Mucosa of descending colon (tissue), 3 donors: ENCODE data around the gene XPR1. TPM values are rescaled to one million over a fixed set of nuclear protein-coding genes. Genes with fewer than 3 reads are reported as not detected.

Experiments
- ATAC-seq: fragments of 200-7000 bp; cut with Tn5 transposase; one replicate; pipeline ENCODE4 v1.9.1; 2020; ENCODE audit warnings: mild to moderate bottlenecking, moderate library complexity
- DNase-seq, 3 donors: peaks; one replicate each; pipeline ENCODE4 v3.0.0-alpha.2; 2020
- H3K36me3 ChIP-seq: fragments of 200-600 bp; one replicate; pipeline ENCODE4 v1.8.0; 2021; ENCODE audit warnings: low read depth, mild to moderate bottlenecking
- H3K4me1 ChIP-seq: fragments of 200-600 bp; one replicate; pipeline ENCODE4 v1.8.0; 2021; ENCODE audit warnings: low read depth, mild to moderate bottlenecking
- H3K4me3 ChIP-seq: fragments of 200-600 bp; one replicate; pipeline ENCODE4 v1.8.0; 2021; ENCODE audit warnings: mild to moderate bottlenecking
- H3K9me3 ChIP-seq: fragments of 200-600 bp; one replicate; pipeline ENCODE4 v1.8.0; 2021; ENCODE audit warnings: mild to moderate bottlenecking
- CTCF ChIP-seq: fragments of 200-600 bp; IDR thresholded peaks from one replicate; pipeline ENCODE4 v1.8.0; 2022; ENCODE audit warnings: antibody characterized with exemption, mild to moderate bottlenecking
- intact Hi-C, 2 donors: fragments of 100-400 bp; cut with DNase I in 1 of 2; cut with micrococcal nuclease in 1 of 2; formaldehyde crosslinking; loops; one replicate each; pipeline versions ENCODE4 v1.11.0 to v1.11.1; 2022; cut with DNase I, micrococcal nuclease
- total RNA-seq, 3 donors: library from RNA; stranded (reverse); fragmentation: NEBNext Ultra II Directional in 2 of 3; extraction: Animal tissue kit (Norgen Biotek cat#: 25700) in 2 of 3; gene quantifications; one replicate each; pipeline versions ENCODE4 v1.2.1 to v1.2.4, GENCODE V29; 2021 to 2023
- donor health status: DM: no; HTN: no; CAD: no; lungs with moderate emphysema.
- donor health status: DM: no; HTN: no; CAD: no.
- donor health status: DM: no; HTN: yes; CAD: no.

The XPR1 gene
- total RNA-seq, 3 donors from 2014 or later = 31.6 to 64.9 (median 34.6) TPM

GRCh38 chr1:180754453-180754852 lies 122.6 kb downstream of the XPR1 start:
- no peak for DNase-seq
- intact Hi-C loops = no loop called here
- Histone ChIP-seq H3K9me3 (no peaks in the 10 kb centered on the region), H3K36me3 (no peaks in the 10 kb centered on the region), H3K4me3 (no peak overlapping the region), H3K4me1 (no peaks in the 10 kb centered on the region)
- ATAC-seq = no peak
- TF ChIP-seq CTCF = no peak

- Histone ChIP-seq H3K4me1 (no peaks in the 10 kb centered on the region), H3K4me3 (no peak overlapping the region), H3K9me3 (no peaks in the 10 kb centered on the region), H3K36me3 (no peaks in the 10 kb centered on the region)
- ATAC-seq (no peak), DNase-seq (no peak)
- no peak for TF ChIP-seq CTCF
- intact Hi-C loops = no loop called here
Measured at GRCh38 chr1:180757657-180758056, 125.8 kb downstream of the XPR1 start.

- ATAC-seq = no peak
Measured at GRCh38 chr1:180762796-180763195, 131.0 kb downstream of the XPR1 start.

GRCh38 chr1:180765151-180765550 lies 133.3 kb downstream of the XPR1 start:
- ATAC-seq (no peak), DNase-seq (no peak)
- Histone ChIP-seq H3K4me3 (no peak overlapping the region), H3K36me3 (no peaks in the 10 kb centered on the region), H3K9me3 (no peaks in the 10 kb centered on the region), H3K4me1 (no peaks in the 10 kb centered on the region)
- intact Hi-C loops = no loop called here
- no peak for TF ChIP-seq CTCF

More at GRCh38 chr1:180762796-180763195, 131.0 kb downstream of the XPR1 start:
- no peak for DNase-seq
- H3K4me3 ChIP-seq = no peak overlapping the region
- TF ChIP-seq CTCF = no peak
- H3K9me3 ChIP-seq = no peaks in the 10 kb centered on the region
- intact Hi-C loops = no loop called here
- no peaks in the 10 kb centered on the region for H3K36me3 ChIP-seq
- no peaks in the 10 kb centered on the region for H3K4me1 ChIP-seq

GRCh38 chr1:180769889-180770288 lies 138.1 kb downstream of the XPR1 start:
- TF ChIP-seq CTCF = no peak
- Histone ChIP-seq H3K36me3 (no peaks in the 10 kb centered on the region), H3K4me3 (no peak overlapping the region), H3K4me1 (no peaks in the 10 kb centered on the region), H3K9me3 (no peaks in the 10 kb centered on the region)
- intact Hi-C loops = no loop called here
- no peak for DNase-seq
- ATAC-seq = no peak

GRCh38 chr1:180773210-180773865 lies 141.5 kb downstream of the XPR1 start:
- no peaks in the 10 kb centered on the region for H3K4me1 ChIP-seq
- H3K4me3 ChIP-seq = no peak overlapping the region
- TF ChIP-seq CTCF = no peak
- no peaks in the 10 kb centered on the region for H3K36me3 ChIP-seq
- no peaks in the 10 kb centered on the region for H3K9me3 ChIP-seq
- intact Hi-C loops = no loop called here
- ATAC-seq = no peak
- no peak for DNase-seq
